ENCODE data around the gene ANKRD44.

Gene ANKRD44

GRCh38 chr2:197107291-197108269 lies 203.0 kb downstream of the ANKRD44 start:
- DNase-seq (ENCODE audit: low read depth) = no peak

GRCh38 chr2:197103363-197103762 lies 207.2 kb downstream of the ANKRD44 start:
- DNase-seq (ENCODE audit: low read depth) = no peak

- DNase-seq (ENCODE audit: low read depth) = no peak
Measured at GRCh38 chr2:197102231-197102630, 208.3 kb downstream of the ANKRD44 start.

- DNase-seq (ENCODE audit: low read depth) = no peak
Measured at GRCh38 chr2:197101519-197101918, 209.1 kb downstream of the ANKRD44 start.

- no peak for DNase-seq (ENCODE audit: low read depth)
Measured at GRCh38 chr2:197097578-197098366, 212.8 kb downstream of the ANKRD44 start.

GRCh38 chr2:197096649-197097048 lies 213.9 kb downstream of the ANKRD44 start:
- no peak for DNase-seq (ENCODE audit: low read depth)

- no peak for DNase-seq (ENCODE audit: low read depth)
Measured at GRCh38 chr2:197092431-197092830, 218.1 kb downstream of the ANKRD44 start.

- DNase-seq (ENCODE audit: low read depth) = no peak
Measured at GRCh38 chr2:197090742-197091367, 219.7 kb downstream of the ANKRD44 start.

- DNase-seq (ENCODE audit: low read depth) = no peak
Measured at GRCh38 chr2:197089655-197090054, 220.9 kb downstream of the ANKRD44 start.

GRCh38 chr2:197088694-197089093 lies 221.9 kb downstream of the ANKRD44 start:
- DNase-seq (ENCODE audit: low read depth) = no peak

GRCh38 chr2:197086500-197086899 lies 224.1 kb downstream of the ANKRD44 start:
- no peak for DNase-seq (ENCODE audit: low read depth)

- DNase-seq (ENCODE audit: low read depth) = no peak
Measured at GRCh38 chr2:197085665-197086064, 224.9 kb downstream of the ANKRD44 start.

- DNase-seq (ENCODE audit: low read depth) = no peak
Measured at GRCh38 chr2:197081294-197081693, 229.3 kb downstream of the ANKRD44 start.

GRCh38 chr2:197080578-197081216 lies 229.9 kb downstream of the ANKRD44 start:
- DNase-seq (ENCODE audit: low read depth) = no peak

- DNase-seq (ENCODE audit: low read depth) = no peak
Measured at GRCh38 chr2:197079832-197080555, 230.6 kb downstream of the ANKRD44 start.

GRCh38 chr2:197079414-197079813 lies 231.2 kb downstream of the ANKRD44 start:
- DNase-seq (ENCODE audit: low read depth) = no peak

GRCh38 chr2:197078535-197078934 lies 232.0 kb downstream of the ANKRD44 start:
- DNase-seq (ENCODE audit: low read depth) = no peak

- no peak for DNase-seq (ENCODE audit: low read depth)
Measured at GRCh38 chr2:197077336-197077735, 233.2 kb downstream of the ANKRD44 start.

- DNase-seq (ENCODE audit: low read depth) = no peak
Measured at GRCh38 chr2:197076652-197077051, 233.9 kb downstream of the ANKRD44 start.

GRCh38 chr2:197075754-197076337 lies 234.7 kb downstream of the ANKRD44 start:
- DNase-seq (ENCODE audit: low read depth) = no peak

- DNase-seq (ENCODE audit: low read depth) = no peak
Measured at GRCh38 chr2:197075281-197075680, 235.3 kb downstream of the ANKRD44 start.

All from stimulated activated CD8-positive, alpha-beta memory T cell treated with anti-CD3 and anti-CD28 coated beads, Interleukin-12 subunit alpha, Interleukin-12 subunit beta, amount 100 ng/mL, for 1 hour (primary cell).